ENCODE data around the gene UCMA.
"Not testable (repeated sequence)": the region's sequence is repeated elsewhere in the genome, so short reads cannot be mapped to it uniquely, and the experiment has no call there.

The UCMA gene

DNA sequence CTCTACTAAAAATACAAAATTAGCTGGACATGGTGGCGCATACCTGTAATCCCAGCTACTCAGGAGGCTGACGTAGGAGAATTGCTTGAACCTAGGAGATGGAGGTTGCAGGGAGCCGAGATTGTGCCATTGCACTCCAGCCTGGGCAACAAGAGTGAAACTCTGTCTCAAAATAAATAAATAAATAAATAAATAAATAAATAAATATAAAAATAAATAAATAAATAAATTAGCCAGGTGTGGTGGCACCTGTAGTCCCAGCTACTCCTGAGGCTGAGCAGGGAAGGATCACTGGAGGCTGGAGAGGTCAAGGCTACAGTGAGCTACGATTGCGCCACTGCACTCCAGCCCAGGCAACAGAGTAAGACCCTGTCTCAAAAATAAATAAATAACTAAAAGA is 8.1 kb upstream of the UCMA start:
- 90% methylated on average over 2 of the region's 5 CpGs for WGBS
- not testable (repeated sequence) for H3K4me2 ChIP-seq (ENCODE audit: low read length, poor library complexity, severe bottlenecking)

DNA sequence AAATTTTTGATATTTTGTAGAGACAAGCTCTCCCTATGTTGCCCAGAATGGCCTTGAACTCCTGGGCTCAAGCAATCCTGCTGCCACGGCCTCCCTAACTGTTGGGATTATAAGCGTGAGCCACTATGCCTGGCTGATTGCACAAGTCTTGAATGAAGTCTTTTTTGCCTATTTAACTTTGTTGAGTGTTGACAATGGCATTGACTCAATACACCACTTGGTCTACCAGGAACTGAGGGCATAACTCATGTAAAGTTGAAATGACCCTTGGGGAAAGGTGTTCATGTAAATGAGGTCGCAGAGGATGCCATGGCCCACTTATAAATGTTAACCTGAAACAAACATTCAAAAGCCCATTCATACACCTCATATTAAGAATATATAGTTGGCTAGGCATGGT is 7.4 kb upstream of the UCMA start:
- Histone ChIP-seq H3K9ac (ENCODE audit: low read length) (no peak overlapping the region), H2BK15ac (ENCODE audit: low read depth, poor library complexity, severe bottlenecking) (no peak overlapping the region), H3K27me3 (ENCODE audit: control insufficient read depth in 1 of 2, insufficient read depth in 1 of 2, low read length in 2 of 2) (no peaks in the 10 kb centered on the region), H2BK12ac (ENCODE audit: low read length in 2 of 2) (no peak overlapping the region), H2AK5ac (ENCODE audit: low read length, severe bottlenecking) (no peak overlapping the region), H3K36me3 (ENCODE audit: control insufficient read depth in 1 of 2, insufficient read depth in 2 of 2, low read depth in 1 of 2, low read length in 2 of 2) (no peaks in the 10 kb centered on the region), H2AFZ (ENCODE audit: low read depth, low read length) (no peak overlapping the region), H2BK120ac (ENCODE audit: low read depth, low read length) (no peak overlapping the region), H3K18ac (ENCODE audit: low read depth in 1 of 2, low read length in 2 of 2) (no peak overlapping the region), H3K4ac (ENCODE audit: low read depth in 1 of 2, low read length in 2 of 2) (no peak overlapping the region), H2BK5ac (ENCODE audit: low read depth, low read length, poor library complexity, severe bottlenecking) (no peak overlapping the region), H3K4me2 (ENCODE audit: low read length, poor library complexity, severe bottlenecking) (no peak overlapping the region), H3K14ac (ENCODE audit: low read length in 2 of 2) (no peak overlapping the region), H3K23ac (ENCODE audit: low read length in 2 of 2) (no peak overlapping the region), H3K4me3 (ENCODE audit: insufficient read depth in 1 of 2, low read depth in 1 of 2, low read length in 2 of 2) (no peak overlapping the region), H4K8ac (ENCODE audit: low read length) (no peak overlapping the region), H3K4me1 (ENCODE audit: control insufficient read depth, insufficient read depth, low read depth, low read length) (no peaks in the 10 kb centered on the region), H3K9me3 (ENCODE audit: control insufficient read depth, low read length) (no peaks in the 10 kb centered on the region), H3K79me1 (replicated peaks; ENCODE audit: low read length, poor library complexity, severe bottlenecking) (no peaks in the 10 kb centered on the region), H4K91ac (ENCODE audit: low read length) (no peak overlapping the region), H3K27ac (ENCODE audit: low read length, poor library complexity, severe bottlenecking) (no peak overlapping the region)
- DNase-seq = no peak
- 71% methylated on average over 2 of the region's 3 CpGs for WGBS

More for the DNA sequence above, 8.1 kb upstream of the UCMA start:
- H3K4me1 ChIP-seq (ENCODE audit: control insufficient read depth, insufficient read depth, low read depth, low read length); H3K4me3 ChIP-seq (ENCODE audit: insufficient read depth in 1 of 2, low read depth in 1 of 2, low read length in 2 of 2); H3K23ac ChIP-seq (ENCODE audit: low read length in 2 of 2); H3K36me3 ChIP-seq (ENCODE audit: control insufficient read depth in 1 of 2, insufficient read depth in 2 of 2, low read depth in 1 of 2, low read length in 2 of 2); H3K9me3 ChIP-seq (ENCODE audit: control insufficient read depth, low read length); H3K27ac ChIP-seq (ENCODE audit: low read length, poor library complexity, severe bottlenecking); H2BK12ac ChIP-seq (ENCODE audit: low read length in 2 of 2); H3K27me3 ChIP-seq (ENCODE audit: control insufficient read depth in 1 of 2, insufficient read depth in 1 of 2, low read length in 2 of 2); H2AK5ac ChIP-seq (ENCODE audit: low read length, severe bottlenecking); H2AFZ ChIP-seq (ENCODE audit: low read depth, low read length); H2BK15ac ChIP-seq (ENCODE audit: low read depth, poor library complexity, severe bottlenecking); H2BK5ac ChIP-seq (ENCODE audit: low read depth, low read length, poor library complexity, severe bottlenecking); DNase-seq; H4K91ac ChIP-seq (ENCODE audit: low read length); H3K18ac ChIP-seq (ENCODE audit: low read depth in 1 of 2, low read length in 2 of 2); H3K79me1 ChIP-seq (replicated peaks; ENCODE audit: low read length, poor library complexity, severe bottlenecking); H3K9ac ChIP-seq (ENCODE audit: low read length); H2BK120ac ChIP-seq (ENCODE audit: low read depth, low read length); H4K8ac ChIP-seq (ENCODE audit: low read length); H3K4ac ChIP-seq (ENCODE audit: low read depth in 1 of 2, low read length in 2 of 2); H3K14ac ChIP-seq (ENCODE audit: low read length in 2 of 2): not testable (repeated sequence)

DNA sequence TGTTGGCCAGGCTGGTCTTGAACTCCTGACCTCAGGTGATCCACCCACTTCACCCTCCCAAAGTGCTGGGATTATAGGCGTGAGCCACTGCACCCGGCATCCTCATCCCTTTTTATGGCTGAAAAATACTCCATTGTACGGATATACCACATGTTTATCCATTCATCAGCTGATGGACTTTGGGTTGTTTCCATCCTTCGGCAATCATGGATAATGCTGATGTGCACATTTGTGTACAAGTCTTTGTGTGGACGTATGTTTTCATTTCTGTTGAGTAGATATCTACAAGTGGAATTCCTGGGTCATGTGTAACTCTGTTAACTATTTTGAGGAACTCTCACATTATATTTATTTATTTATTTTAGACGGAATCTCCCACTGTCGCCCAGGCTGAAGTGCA is 5.7 kb upstream of the UCMA start:
- Histone ChIP-seq H2BK15ac (ENCODE audit: low read depth, poor library complexity, severe bottlenecking) (no peak overlapping the region), H3K4me3 (ENCODE audit: insufficient read depth in 1 of 2, low read depth in 1 of 2, low read length in 2 of 2) (no peak overlapping the region), H3K27ac (ENCODE audit: low read length, poor library complexity, severe bottlenecking) (no peak overlapping the region), H3K4me2 (ENCODE audit: low read length, poor library complexity, severe bottlenecking) (no peak overlapping the region), H3K14ac (ENCODE audit: low read length in 2 of 2) (no peak overlapping the region), H2BK12ac (ENCODE audit: low read length in 2 of 2) (no peak overlapping the region), H2BK120ac (ENCODE audit: low read depth, low read length) (no peak overlapping the region), H3K9ac (ENCODE audit: low read length) (no peak overlapping the region), H3K4me1 (ENCODE audit: control insufficient read depth, insufficient read depth, low read depth, low read length) (no peaks in the 10 kb centered on the region), H3K4ac (ENCODE audit: low read depth in 1 of 2, low read length in 2 of 2) (no peak overlapping the region), H4K91ac (ENCODE audit: low read length) (no peak overlapping the region), H3K9me3 (ENCODE audit: control insufficient read depth, low read length) (no peaks in the 10 kb centered on the region), H3K79me1 (replicated peaks; ENCODE audit: low read length, poor library complexity, severe bottlenecking) (no peaks in the 10 kb centered on the region), H2BK5ac (ENCODE audit: low read depth, low read length, poor library complexity, severe bottlenecking) (no peak overlapping the region), H2AK5ac (ENCODE audit: low read length, severe bottlenecking) (no peak overlapping the region), H2AFZ (ENCODE audit: low read depth, low read length) (no peak overlapping the region), H3K27me3 (ENCODE audit: control insufficient read depth in 1 of 2, insufficient read depth in 1 of 2, low read length in 2 of 2) (no peaks in the 10 kb centered on the region), H3K23ac (ENCODE audit: low read length in 2 of 2) (no peak overlapping the region), H4K8ac (ENCODE audit: low read length) (no peak overlapping the region), H3K18ac (ENCODE audit: low read depth in 1 of 2, low read length in 2 of 2) (no peak overlapping the region), H3K36me3 (ENCODE audit: control insufficient read depth in 1 of 2, insufficient read depth in 2 of 2, low read depth in 1 of 2, low read length in 2 of 2) (no peaks in the 10 kb centered on the region)
- DNase-seq = no peak
- 91% methylated on average over 5 of the region's 7 CpGs for WGBS

DNA sequence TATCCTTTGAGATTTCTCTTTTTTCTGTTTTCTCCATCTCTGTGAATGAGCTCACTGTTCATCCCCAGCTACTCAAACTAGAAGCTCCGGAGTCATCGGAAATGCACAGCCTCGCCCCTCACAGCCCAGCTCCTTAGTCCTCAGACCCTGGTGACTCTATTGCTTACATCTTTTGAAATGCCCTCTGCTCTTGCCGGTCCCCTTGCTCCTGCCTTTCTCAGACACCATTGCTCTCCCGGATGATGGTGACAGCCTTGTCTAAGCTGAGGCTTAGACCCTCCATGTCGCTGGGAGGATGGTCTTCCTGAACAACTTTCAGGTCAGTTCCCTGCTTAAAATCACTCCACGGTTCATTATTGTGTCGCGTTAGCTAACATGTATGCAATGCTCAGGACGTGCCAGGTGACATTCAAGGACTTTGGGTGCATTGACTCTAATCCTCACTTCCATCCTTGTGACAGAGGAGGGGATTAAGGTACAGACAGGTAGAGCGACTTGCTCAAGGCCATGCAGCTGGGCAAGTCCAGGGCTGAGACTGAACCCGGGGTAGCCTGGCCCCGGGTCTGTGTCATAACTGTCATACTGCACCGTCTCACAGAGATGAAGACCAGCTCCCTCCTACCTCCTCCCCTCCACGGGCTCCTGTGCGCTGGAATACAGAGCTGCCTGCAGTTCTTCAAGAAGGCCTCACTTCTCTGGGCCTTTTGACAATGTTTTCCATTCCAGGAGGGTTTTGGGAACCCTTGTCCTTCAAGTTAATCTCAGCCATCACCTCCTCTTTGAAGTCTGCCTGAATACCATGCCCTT is 4.3 kb upstream of the UCMA start:
- Histone ChIP-seq H3K23ac (ENCODE audit: low read length in 2 of 2) (no peak overlapping the region), H2BK15ac (ENCODE audit: low read depth, poor library complexity, severe bottlenecking) (no peak overlapping the region), H2BK120ac (ENCODE audit: low read depth, low read length) (no peak overlapping the region), H2AK5ac (ENCODE audit: low read length, severe bottlenecking) (no peak overlapping the region), H2BK5ac (ENCODE audit: low read depth, low read length, poor library complexity, severe bottlenecking) (no peak overlapping the region), H2AFZ (ENCODE audit: low read depth, low read length) (no peak overlapping the region), H3K9ac (ENCODE audit: low read length) (no peak overlapping the region), H3K9me3 (ENCODE audit: control insufficient read depth, low read length) (no peaks in the 10 kb centered on the region), H3K14ac (ENCODE audit: low read length in 2 of 2) (no peak overlapping the region), H3K79me1 (replicated peaks; ENCODE audit: low read length, poor library complexity, severe bottlenecking) (no peaks in the 10 kb centered on the region), H3K4me2 (ENCODE audit: low read length, poor library complexity, severe bottlenecking) (no peak overlapping the region), H3K27me3 (ENCODE audit: control insufficient read depth in 1 of 2, insufficient read depth in 1 of 2, low read length in 2 of 2) (peaks cover 5 to 13% of the 10 kb centered on the region in 2 experiments), H3K4me1 (ENCODE audit: control insufficient read depth, insufficient read depth, low read depth, low read length) (no peaks in the 10 kb centered on the region), H4K91ac (ENCODE audit: low read length) (no peak overlapping the region), H3K27ac (ENCODE audit: low read length, poor library complexity, severe bottlenecking) (no peak overlapping the region), H3K36me3 (ENCODE audit: control insufficient read depth in 1 of 2, insufficient read depth in 2 of 2, low read depth in 1 of 2, low read length in 2 of 2) (no peaks in the 10 kb centered on the region), H3K18ac (ENCODE audit: low read depth in 1 of 2, low read length in 2 of 2) (no peak overlapping the region), H3K4ac (ENCODE audit: low read depth in 1 of 2, low read length in 2 of 2) (no peak overlapping the region), H2BK12ac (ENCODE audit: low read length in 2 of 2) (no peak overlapping the region), H3K4me3 (ENCODE audit: insufficient read depth in 1 of 2, low read depth in 1 of 2, low read length in 2 of 2) (no peak overlapping the region), H4K8ac (ENCODE audit: low read length) (no peak overlapping the region)
- WGBS = 85% methylated on average over 16 of the region's 16 CpGs
- no peak for DNase-seq
